Ramos (cell line): ENCODE data around the gene MTCH1.

Experiments used
- in situ Hi-C: fragments of 300-500 bp; cut with MboI; formaldehyde crosslinking; loops from one replicate; pipeline ENCODE4 v1.14.3; 2022; ENCODE audit warnings: low sequenced_read_pairs; ENCODE audit not compliant: unreplicated experiment

The MTCH1 gene

DNA sequence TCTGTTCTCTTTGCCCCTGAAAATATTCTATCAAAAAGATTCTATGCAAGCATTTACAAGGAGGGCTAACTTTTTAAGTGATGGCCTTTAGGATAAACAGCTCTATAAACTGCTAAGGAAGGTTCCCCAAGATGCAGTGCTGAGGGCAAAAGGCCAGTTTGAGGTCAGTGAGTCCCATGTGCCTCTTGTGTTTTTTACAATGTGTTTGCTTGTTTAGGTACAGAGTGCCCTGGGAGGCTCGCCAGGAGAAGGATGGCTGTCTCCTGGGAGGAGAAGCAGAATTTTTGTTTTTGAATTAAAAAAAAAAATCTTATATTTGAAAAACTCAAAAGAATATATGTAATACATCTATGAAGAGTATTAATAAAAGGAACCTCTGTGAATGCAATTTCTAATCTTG is 12.8 kb downstream of the MTCH1 start:
- in situ Hi-C loops, result loop anchor here (5.0 kb wide), 1 partner anchor 39 kb away; no protein-coding TSS in a partner anchor

GRCh38 chr6:36971921-36972673 is 13.9 kb downstream of the MTCH1 start:
- in situ Hi-C loops, result loop anchor here (5.0 kb wide), 1 partner anchor 40 kb away; no protein-coding TSS in a partner anchor

DNA sequence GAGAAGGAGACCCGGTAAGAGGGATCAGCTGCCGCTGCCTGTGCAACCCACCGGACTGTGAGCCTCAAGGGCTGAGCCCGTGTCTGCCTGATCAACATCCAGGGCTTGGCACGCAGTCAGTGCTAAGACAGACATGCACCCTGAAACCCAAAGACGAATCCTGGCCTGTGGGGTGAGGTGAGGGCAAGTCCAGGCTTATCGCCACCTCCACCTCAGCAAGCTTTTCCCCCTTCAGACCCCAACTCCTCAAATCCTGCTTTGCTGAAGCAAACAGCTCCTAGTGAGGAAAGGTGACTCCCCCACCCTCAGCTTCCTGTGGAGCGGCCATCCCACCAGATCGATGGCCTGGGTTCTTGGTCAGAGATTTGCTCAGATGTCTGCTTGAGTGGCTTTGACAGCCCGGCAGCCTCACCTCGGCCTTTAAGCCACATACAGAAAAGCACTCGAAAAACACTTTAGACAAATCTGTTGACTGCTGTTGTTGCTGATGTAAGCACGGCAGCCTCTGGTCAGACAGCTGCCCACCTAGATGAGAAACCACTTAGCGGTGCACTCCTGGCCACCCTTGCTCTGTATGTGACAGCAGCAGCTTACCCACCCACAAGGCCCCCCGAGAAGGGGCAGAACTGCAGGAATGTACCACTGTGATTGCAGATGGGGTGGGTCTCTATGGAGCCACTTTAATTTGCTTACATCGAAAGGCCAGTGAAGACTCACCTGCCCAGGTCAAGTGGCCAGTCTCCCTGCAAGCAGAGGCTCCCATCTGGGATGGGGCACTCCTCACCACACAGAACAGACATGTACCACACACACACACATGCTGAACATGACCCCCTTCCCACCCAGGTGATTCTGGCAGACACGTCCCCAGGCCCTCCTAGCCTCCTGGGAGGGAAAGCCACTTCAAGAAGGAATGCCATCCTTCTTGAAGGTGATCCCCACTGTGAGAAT is 14.8 kb downstream of the MTCH1 start:
- in situ Hi-C loops, result loop anchor here (5.0 kb wide), 1 partner anchor 41 kb away; no protein-coding TSS in a partner anchor

DNA sequence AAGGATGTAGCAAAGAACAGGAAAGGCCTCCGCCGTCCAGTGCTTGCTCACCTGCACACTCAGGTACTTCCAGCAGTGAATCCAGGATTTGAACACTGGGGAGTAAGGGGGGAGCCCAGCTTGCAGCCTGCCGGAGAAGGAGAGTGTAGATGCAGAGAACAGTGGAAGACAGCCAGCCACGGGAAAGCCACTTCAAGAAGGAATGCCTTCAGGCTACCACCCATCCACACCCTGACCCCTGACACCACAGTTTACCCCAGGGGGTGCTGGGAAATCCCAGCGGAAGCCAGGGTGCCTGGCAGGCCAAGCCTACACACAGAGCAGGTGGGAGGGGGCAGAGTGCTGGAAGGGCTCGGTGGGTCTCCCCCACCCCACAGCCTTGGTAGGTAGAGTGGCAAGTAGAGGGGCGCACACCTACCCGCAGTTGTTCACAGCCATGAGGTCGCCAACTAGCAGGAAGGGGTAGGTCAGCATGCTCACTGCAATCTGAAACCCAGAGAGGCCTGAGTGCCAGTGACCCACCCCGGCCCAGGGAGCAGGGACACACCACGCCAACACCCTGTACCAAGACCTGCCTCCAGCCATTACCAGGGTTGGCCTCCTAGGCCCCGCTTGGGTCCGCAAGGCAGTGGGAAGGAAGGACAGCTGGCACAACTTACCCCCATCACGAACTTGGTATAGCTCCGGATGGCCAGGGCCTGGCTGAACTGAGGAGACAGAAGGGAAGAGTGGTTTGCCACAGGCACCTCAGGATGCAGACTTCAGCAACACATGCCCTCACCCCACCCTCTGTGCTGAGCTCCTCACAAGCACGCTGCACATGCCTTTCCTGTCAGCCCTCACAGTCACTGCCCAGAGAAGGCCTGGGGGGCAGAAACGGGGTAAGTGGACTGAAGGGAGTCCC is 15.8 kb downstream of the MTCH1 start:
- in situ Hi-C loops, result loop anchor here (5.0 kb wide), 1 partner anchor 42 kb away; no protein-coding TSS in a partner anchor

DNA sequence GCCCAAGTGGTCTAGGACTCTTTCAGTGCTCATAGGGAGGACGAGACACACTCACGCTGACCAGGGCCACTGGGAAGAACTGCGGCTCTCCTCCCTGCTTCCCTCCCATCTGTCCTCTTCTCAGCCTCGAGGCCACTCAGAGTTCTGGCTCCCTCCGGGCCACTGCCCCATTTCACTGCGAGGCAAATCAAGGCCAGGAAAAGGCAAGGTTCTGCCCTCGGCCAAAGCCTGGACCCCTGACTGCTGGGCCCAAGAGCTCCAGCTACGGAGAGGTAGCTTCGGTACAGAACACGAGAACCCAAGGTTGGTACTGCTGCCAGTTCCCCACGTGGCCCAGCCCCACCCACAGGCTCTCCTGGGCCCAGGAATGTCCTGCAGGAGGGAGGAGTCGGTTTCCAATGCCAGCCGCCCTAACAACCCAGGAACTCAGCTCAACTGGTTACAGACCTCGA is 16.7 kb downstream of the MTCH1 start:
- in situ Hi-C loops, result no loop called here

GRCh38 chr6:36968266-36968977 is 17.6 kb downstream of the MTCH1 start:
- in situ Hi-C loops, result no loop called here

DNA sequence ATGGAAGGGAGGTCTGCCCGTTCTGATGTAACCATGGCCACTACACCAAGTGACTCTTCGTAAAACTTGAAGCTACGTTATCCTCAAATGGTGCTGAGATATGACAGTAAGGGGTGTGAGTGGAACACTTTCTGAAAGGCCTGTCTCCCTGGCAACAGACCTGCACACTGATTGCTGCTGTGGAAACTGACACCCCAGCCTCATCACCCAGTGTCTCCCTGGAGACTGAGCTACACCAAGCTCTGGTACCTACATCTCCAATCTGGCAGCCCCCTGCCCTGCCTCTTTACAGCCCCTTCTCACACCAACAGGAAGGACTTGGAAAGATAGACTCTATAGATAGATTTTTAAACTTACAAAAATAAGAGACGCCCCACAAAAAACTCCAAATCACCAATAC is 18.2 kb downstream of the MTCH1 start:
- in situ Hi-C loops, result no loop called here

DNA sequence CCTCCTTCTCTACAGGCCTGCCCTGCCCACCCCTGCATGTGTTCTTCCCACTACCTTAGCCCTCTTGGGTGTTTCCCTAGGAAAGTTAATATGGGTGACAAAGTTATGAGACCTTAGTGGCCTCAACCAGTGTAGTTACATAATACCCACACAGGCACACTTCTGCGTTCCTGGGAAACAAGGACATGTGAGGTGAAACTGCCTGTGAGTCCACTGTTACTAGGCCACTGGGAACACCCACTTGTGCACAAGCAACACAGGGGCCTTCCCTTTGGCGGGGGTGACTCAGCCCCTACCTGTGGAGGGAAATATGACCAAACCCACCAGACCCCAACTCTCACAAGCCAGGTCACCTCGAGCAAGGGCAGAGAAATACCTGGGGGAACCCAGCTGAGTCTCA is 18.7 kb downstream of the MTCH1 start:
- in situ Hi-C loops, result no loop called here

GRCh38 chr6:36964908-36965307 is 21.1 kb downstream of the MTCH1 start:
- in situ Hi-C loops, result no loop called here

DNA sequence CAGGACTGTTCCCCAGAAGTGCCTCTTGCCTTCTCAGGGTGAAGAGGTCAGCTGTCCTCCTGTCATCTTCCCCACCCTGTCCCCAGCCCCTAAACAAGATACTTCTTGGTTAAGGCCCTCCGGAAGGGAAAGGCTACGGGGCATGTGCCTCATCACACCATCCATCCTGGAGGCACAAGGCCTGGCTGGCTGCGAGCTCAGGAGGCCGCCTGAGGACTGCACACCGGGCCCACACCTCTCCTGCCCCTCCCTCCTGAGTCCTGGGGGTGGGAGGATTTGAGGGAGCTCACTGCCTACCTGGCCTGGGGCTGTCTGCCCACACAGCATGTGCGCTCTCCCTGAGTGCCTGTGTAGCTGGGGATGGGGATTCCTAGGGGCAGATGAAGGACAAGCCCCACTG is 21.6 kb downstream of the MTCH1 start:
- in situ Hi-C loops, result no loop called here

GRCh38 chr6:36963451-36964290 is 22.3 kb downstream of the MTCH1 start:
- in situ Hi-C loops, result no loop called here

GRCh38 chr6:36962874-36963273 is 23.1 kb downstream of the MTCH1 start:
- in situ Hi-C loops, result no loop called here

GRCh38 chr6:36961441-36962435 is 24.3 kb downstream of the MTCH1 start:
- in situ Hi-C loops, result no loop called here

- in situ Hi-C loops, result no loop called here
Observed at GRCh38 chr6:36959555-36960250, 26.3 kb downstream of the MTCH1 start.

- in situ Hi-C loops, result no loop called here
Observed at GRCh38 chr6:36958775-36959554, 27.0 kb downstream of the MTCH1 start.

DNA sequence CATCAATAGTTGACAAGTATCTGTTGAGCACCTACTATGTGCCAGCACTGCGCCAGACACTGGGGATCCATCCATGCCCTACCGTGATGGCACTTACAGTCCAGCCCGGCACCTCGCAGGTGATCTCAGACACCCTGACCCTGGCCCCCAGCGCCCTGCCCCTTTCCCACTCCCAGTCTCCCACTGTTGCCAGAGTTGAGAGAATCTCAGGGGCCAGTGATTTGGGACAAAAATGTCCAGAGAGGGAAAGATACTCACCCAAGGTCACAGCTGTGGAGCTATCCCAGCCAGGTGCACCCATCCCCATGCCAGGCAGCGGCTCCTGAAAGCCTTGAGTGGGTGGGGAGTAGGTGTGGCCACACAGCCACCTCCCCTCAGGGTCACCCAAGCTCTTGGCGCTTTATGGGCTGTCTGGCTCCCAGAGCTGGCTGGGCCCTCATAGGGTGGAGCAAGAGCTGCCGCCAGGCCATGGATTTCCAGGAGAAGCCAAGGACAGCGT is 28.2 kb downstream of the MTCH1 start:
- in situ Hi-C loops, result no loop called here
